Right cardiac atrium (tissue), 5 donors: Measurements from ENCODE around the gene FOXP1. TPM values are rescaled to one million over a fixed set of nuclear protein-coding genes. Genes with fewer than 3 reads are reported as not detected.
A peak's percentile ranks its signal among the peaks of the same experiment; 100 is the strongest.

Experiments
- ATAC-seq, 2 donors: fragments of 200-7000 bp; cut with Tn5 transposase; one replicate each; pipeline versions ENCODE4 v1.8.0 to v1.9.1; 2020; ENCODE audit warnings: moderate library complexity in 2 of 2, mild to moderate bottlenecking in 1 of 2
- DNase-seq, 3 donors: peaks; one replicate each; pipeline ENCODE4 v3.0.0-alpha.2; 2020
- H3K27ac ChIP-seq: one replicate; pipeline ENCODE4 v1.5.1; 2013; ENCODE audit warnings: mild to moderate bottlenecking, low read length, control low read depth, moderate library complexity
- H3K27me3 ChIP-seq: one replicate; pipeline ENCODE4 v1.6.1; 2013; ENCODE audit not compliant: control insufficient read depth, insufficient read depth
- H3K4me1 ChIP-seq: one replicate; pipeline ENCODE4 v1.6.1; 2013; ENCODE audit warnings: low read length; ENCODE audit not compliant: control insufficient read depth, insufficient read depth
- H3K4me3 ChIP-seq: one replicate; pipeline ENCODE4 v1.5.1; 2013; ENCODE audit warnings: low read length, control low read depth
- H3K9me3 ChIP-seq: one replicate; pipeline ENCODE4 v1.6.1; 2013; ENCODE audit warnings: low read length; ENCODE audit not compliant: control insufficient read depth
- WGBS: extraction: QIAGEN DNeasy Blood & Tissue Kit; methylation state at CpG from one replicate; pipeline ENCODE4 v1.1.7; 2013; 5-methylcytosine and 5-hydroxymethylcytosine counted together
- intact Hi-C, 4 donors: fragments of 100-400 bp; cut with DNase I; formaldehyde crosslinking; loops; one replicate each; pipeline versions ENCODE4 v1.11.0 to v1.14.0; 2022 to 2023
- polyA plus RNA-seq: library from polyadenylated mRNA; stranded (reverse); fragments of 200-250 nt; gene quantifications from one replicate; pipeline ENCODE4 v1.2.3, GENCODE V29; 2013
- total RNA-seq, 4 donors: library from RNA; stranded (reverse); fragmentation: NEBNext Ultra II Directional; extraction: Animal tissue kit (Norgen Biotek cat#: 25700); gene quantifications; one replicate each; pipeline ENCODE4 v1.2.1, GENCODE V29; 2021
- donor health status: healthy with polysubstance abuse.
- donor health status: DM: no; HTN: yes; CAD: no.
- donor health status: DM: no; HTN: no; CAD: no.
- donor health status: DM: no; HTN: yes; CAD: no; lungs with severe emphysema.
- donor health status: DM: yes; HTN: yes; CAD: no.

Gene FOXP1
- total and polyA plus RNA-seq, 5 donors = 13.6 to 63.4 (median 57.4) TPM

- no peaks in the 10 kb centered on the region for H3K27me3 ChIP-seq
- intact Hi-C loops = loop anchor here in 2 of 4 donors (5.0 to 10.0 kb wide), 5 partner anchors 273 to 575 kb away; no protein-coding TSS in a partner anchor
- H3K27ac ChIP-seq = peak overlapping the region; percentile 57
- peak overlapping the region; percentile 16 for H3K4me3 ChIP-seq
- DNase-seq (no peak), ATAC-seq (no peak)
- no peaks in the 10 kb centered on the region for H3K9me3 ChIP-seq
- WGBS = 55% methylated on average over 4 of the region's 4 CpGs
- H3K4me1 ChIP-seq = no peaks in the 10 kb centered on the region
Observed at GRCh38 chr3:71579935-71580406, 3.6 kb downstream of the FOXP1 start.

GRCh38 chr3:71579326-71579934 lies 4.1 kb downstream of the FOXP1 start:
- Histone ChIP-seq H3K4me3 (peak overlapping the region; percentile 16), H3K27ac (peak overlapping the region; percentile 57), H3K4me1 (no peaks in the 10 kb centered on the region), H3K9me3 (no peaks in the 10 kb centered on the region), H3K27me3 (no peaks in the 10 kb centered on the region)
- WGBS = 54% methylated on average over 7 of the region's 7 CpGs
- intact Hi-C loops = no loop called here
- ATAC-seq (no peak), DNase-seq (no peak)

GRCh38 chr3:71578054-71578751 lies 5.3 kb downstream of the FOXP1 start:
- Histone ChIP-seq H3K27ac (no peak overlapping the region), H3K4me1 (no peaks in the 10 kb centered on the region), H3K27me3 (no peaks in the 10 kb centered on the region), H3K9me3 (no peaks in the 10 kb centered on the region), H3K4me3 (no peak overlapping the region)
- DNase-seq (no peak), ATAC-seq (no peak)
- intact Hi-C loops = no loop called here
- WGBS = 64% methylated on average over 6 of the region's 6 CpGs

- H3K9me3 ChIP-seq = no peaks in the 10 kb centered on the region
- H3K27me3 ChIP-seq = no peaks in the 10 kb centered on the region
- intact Hi-C loops = no loop called here
- H3K27ac ChIP-seq = no peak overlapping the region
- no peak for DNase-seq
- H3K4me3 ChIP-seq = no peak overlapping the region
- ATAC-seq = no peak
- 76% methylated on average over 5 of the region's 5 CpGs for WGBS
- no peaks in the 10 kb centered on the region for H3K4me1 ChIP-seq
Observed at GRCh38 chr3:71577011-71577410, 6.5 kb downstream of the FOXP1 start.

GRCh38 chr3:71575433-71575832 lies 8.1 kb downstream of the FOXP1 start:
- DNase-seq (no peak), ATAC-seq (no peak)
- no peaks in the 10 kb centered on the region for H3K27me3 ChIP-seq
- H3K27ac ChIP-seq = no peak overlapping the region
- intact Hi-C loops = no loop called here
- peaks cover 2% of the 10 kb centered on the region for H3K4me1 ChIP-seq
- 97% methylated on average over 2 of the region's 2 CpGs for WGBS
- no peaks in the 10 kb centered on the region for H3K9me3 ChIP-seq
- H3K4me3 ChIP-seq = no peak overlapping the region

- no peak overlapping the region for H3K27ac ChIP-seq
- DNase-seq = no peak
- peaks cover 2% of the 10 kb centered on the region for H3K4me1 ChIP-seq
- H3K27me3 ChIP-seq = no peaks in the 10 kb centered on the region
- H3K9me3 ChIP-seq = no peaks in the 10 kb centered on the region
- H3K4me3 ChIP-seq = no peak overlapping the region
- WGBS = 94% methylated on average over 5 of the region's 5 CpGs
- intact Hi-C loops = no loop called here
- no peak for ATAC-seq
Observed at GRCh38 chr3:71573181-71573580, 10.3 kb downstream of the FOXP1 start.

GRCh38 chr3:71570546-71570945 lies 13.0 kb downstream of the FOXP1 start:
- Histone ChIP-seq H3K27ac (no peak overlapping the region), H3K9me3 (no peaks in the 10 kb centered on the region), H3K4me3 (no peak overlapping the region), H3K27me3 (no peaks in the 10 kb centered on the region), H3K4me1 (peaks cover 2% of the 10 kb centered on the region)
- peak in 1 of 2 donors; percentile 66 for ATAC-seq
- WGBS = 75% methylated on average over 3 of the region's 3 CpGs
- intact Hi-C loops = no loop called here
- DNase-seq = peak in 2 of 3 donors; percentile 61 to 66

- peaks cover 2% of the 10 kb centered on the region for H3K4me1 ChIP-seq
- no peak for DNase-seq
- no peak overlapping the region for H3K4me3 ChIP-seq
- intact Hi-C loops = no loop called here
- H3K27me3 ChIP-seq = no peaks in the 10 kb centered on the region
- ATAC-seq = no peak
- no peaks in the 10 kb centered on the region for H3K9me3 ChIP-seq
- H3K27ac ChIP-seq = no peak overlapping the region
Observed at GRCh38 chr3:71568207-71568606, 15.3 kb downstream of the FOXP1 start.

- H3K4me3 ChIP-seq = no peak overlapping the region
- H3K4me1 ChIP-seq = peaks cover 2% of the 10 kb centered on the region
- DNase-seq = no peak
- H3K27ac ChIP-seq = no peak overlapping the region
- intact Hi-C loops = no loop called here
- no peak for ATAC-seq
- H3K9me3 ChIP-seq = no peaks in the 10 kb centered on the region
- H3K27me3 ChIP-seq = no peaks in the 10 kb centered on the region
Observed at GRCh38 chr3:71566776-71567175, 16.8 kb downstream of the FOXP1 start.

- 93% methylated on average over 8 of the region's 8 CpGs for WGBS
- intact Hi-C loops = no loop called here
- no peak overlapping the region for H3K4me3 ChIP-seq
- peaks cover 2% of the 10 kb centered on the region for H3K4me1 ChIP-seq
- DNase-seq = no peak
- no peak for ATAC-seq
- no peaks in the 10 kb centered on the region for H3K27me3 ChIP-seq
- no peak overlapping the region for H3K27ac ChIP-seq
- H3K9me3 ChIP-seq = no peaks in the 10 kb centered on the region
Observed at GRCh38 chr3:71565976-71566375, 17.6 kb downstream of the FOXP1 start.

GRCh38 chr3:71565316-71565715 lies 18.2 kb downstream of the FOXP1 start:
- no peaks in the 10 kb centered on the region for H3K4me1 ChIP-seq
- no peaks in the 10 kb centered on the region for H3K27me3 ChIP-seq
- H3K9me3 ChIP-seq = no peaks in the 10 kb centered on the region
- WGBS = 95% methylated on average over 7 of the region's 7 CpGs
- no peak for DNase-seq
- intact Hi-C loops = no loop called here
- no peak overlapping the region for H3K4me3 ChIP-seq
- ATAC-seq = no peak
- H3K27ac ChIP-seq = no peak overlapping the region
